ENCODE measurements around the gene NAPSA. TPM values are rescaled to one million over a fixed set of nuclear protein-coding genes. Genes with fewer than 3 reads are reported as not detected.

The NAPSA gene
- total RNA-seq, 1 donor from 2014 or later: 15.8 TPM

DNA sequence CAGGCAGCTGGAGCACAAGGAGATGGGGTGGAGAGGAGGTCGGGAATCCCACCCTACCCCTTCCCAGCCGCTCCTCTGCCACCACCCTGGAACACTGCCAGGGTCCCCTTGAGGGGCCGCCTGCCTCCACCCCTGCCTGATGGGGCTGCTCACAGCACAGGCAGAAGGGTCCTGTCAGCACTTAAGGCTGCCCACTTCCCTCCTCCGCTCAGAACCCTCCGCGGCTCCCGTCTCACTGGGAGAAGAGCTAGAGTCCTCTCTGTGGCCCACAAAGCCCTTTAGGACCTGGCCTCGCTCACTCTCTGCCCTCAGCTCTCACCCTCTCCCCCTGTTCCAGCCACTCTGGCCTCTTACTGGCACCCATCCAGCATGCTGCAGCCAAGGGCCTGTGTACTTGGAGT is 15.3 kb upstream of the NAPSA start:
- Mint-ChIP-seq H3K4me3 (no peak overlapping the region), H3K27me3 (ENCODE audit: insufficient read depth) (no peaks in the 10 kb centered on the region), H3K4me1 (ENCODE audit: low read depth) (peaks cover 42% of the 10 kb centered on the region), H3K9me3 (no peaks in the 10 kb centered on the region), H3K27ac (no peak overlapping the region), H3K36me3 (ENCODE audit: low read depth) (peaks cover 38% of the 10 kb centered on the region)
- DNase-seq (ENCODE audit: low spot score): no peak
- intact Hi-C loops (cut with micrococcal nuclease): no loop called here

DNA sequence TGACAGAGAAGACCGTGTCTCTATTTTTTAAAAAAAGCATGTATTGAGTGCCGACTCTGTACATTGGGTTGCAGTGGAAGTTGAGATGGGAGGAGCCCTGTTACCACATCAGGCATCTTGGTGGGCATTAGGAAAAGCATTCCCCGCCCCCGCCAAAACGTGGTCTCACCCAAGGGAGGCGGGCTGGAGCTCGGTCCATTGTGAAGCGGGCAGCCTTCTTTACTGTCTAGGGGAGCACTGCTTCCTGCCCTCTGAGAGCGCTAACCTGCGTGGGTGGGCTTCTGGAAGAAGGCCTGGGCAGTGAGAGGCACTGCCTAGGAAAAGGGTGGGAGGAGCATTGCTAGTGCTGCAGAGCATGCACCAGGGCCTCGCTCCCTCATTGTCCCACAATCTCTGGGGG is 14.7 kb upstream of the NAPSA start:
- Mint-ChIP-seq H3K27me3 (ENCODE audit: insufficient read depth) (no peaks in the 10 kb centered on the region), H3K4me3 (no peak overlapping the region), H3K4me1 (ENCODE audit: low read depth) (peaks cover 40% of the 10 kb centered on the region), H3K9me3 (no peaks in the 10 kb centered on the region), H3K27ac (no peak overlapping the region), H3K36me3 (ENCODE audit: low read depth) (peaks cover 38% of the 10 kb centered on the region)
- DNase-seq (ENCODE audit: low spot score): no peak
- intact Hi-C loops (cut with micrococcal nuclease): no loop called here

DNA sequence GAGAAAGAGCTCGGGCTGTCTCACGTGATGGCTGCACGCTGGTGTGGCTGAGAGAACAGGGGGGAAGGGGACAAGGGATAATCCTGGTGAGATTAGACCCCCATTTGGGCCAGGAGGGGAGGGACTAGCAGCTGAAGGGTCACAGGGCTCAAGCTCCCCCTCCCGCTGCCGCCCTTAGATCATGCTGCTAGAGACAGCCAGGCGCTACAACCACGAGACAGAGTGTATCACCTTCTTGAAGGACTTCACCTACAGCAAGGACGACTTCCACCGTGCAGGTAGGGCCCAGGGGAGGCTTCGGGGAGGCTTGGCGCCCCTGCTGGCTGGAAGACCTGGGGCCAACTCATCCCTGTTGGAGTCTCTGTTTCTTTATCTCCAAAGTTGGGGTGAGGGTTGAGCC is 14.2 kb upstream of the NAPSA start:
- Mint-ChIP-seq H3K4me3 (no peak overlapping the region), H3K27ac (no peak overlapping the region), H3K9me3 (no peaks in the 10 kb centered on the region), H3K27me3 (ENCODE audit: insufficient read depth) (no peaks in the 10 kb centered on the region), H3K4me1 (ENCODE audit: low read depth) (peaks cover 36% of the 10 kb centered on the region), H3K36me3 (ENCODE audit: low read depth) (peaks cover 32% of the 10 kb centered on the region)
- intact Hi-C loops (cut with micrococcal nuclease): no loop called here
- DNase-seq (ENCODE audit: low spot score): no peak

DNA sequence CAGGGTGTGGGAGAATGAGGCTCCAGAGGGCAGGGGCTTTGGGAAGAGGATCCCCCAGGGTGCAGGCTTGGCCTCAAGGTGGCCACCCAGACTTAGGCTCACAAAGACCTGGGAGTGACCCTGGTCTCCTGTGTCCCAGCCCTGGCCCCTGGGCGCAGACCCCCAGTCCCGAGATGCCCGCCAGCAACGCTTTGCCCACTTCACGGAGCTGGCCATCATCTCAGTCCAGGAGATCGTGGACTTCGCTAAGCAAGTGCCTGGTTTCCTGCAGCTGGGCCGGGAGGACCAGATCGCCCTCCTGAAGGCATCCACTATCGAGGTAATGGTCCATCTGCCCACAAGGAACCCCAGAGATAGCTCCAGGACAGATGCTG is 13.4 kb upstream of the NAPSA start:
- Mint-ChIP-seq H3K36me3 (ENCODE audit: low read depth) (peaks cover 30% of the 10 kb centered on the region), H3K4me1 (ENCODE audit: low read depth) (peaks cover 36% of the 10 kb centered on the region), H3K27me3 (ENCODE audit: insufficient read depth) (no peaks in the 10 kb centered on the region), H3K27ac (no peak overlapping the region), H3K9me3 (no peaks in the 10 kb centered on the region), H3K4me3 (no peak overlapping the region)
- DNase-seq (ENCODE audit: low spot score): no peak
- intact Hi-C loops (cut with micrococcal nuclease): no loop called here

DNA sequence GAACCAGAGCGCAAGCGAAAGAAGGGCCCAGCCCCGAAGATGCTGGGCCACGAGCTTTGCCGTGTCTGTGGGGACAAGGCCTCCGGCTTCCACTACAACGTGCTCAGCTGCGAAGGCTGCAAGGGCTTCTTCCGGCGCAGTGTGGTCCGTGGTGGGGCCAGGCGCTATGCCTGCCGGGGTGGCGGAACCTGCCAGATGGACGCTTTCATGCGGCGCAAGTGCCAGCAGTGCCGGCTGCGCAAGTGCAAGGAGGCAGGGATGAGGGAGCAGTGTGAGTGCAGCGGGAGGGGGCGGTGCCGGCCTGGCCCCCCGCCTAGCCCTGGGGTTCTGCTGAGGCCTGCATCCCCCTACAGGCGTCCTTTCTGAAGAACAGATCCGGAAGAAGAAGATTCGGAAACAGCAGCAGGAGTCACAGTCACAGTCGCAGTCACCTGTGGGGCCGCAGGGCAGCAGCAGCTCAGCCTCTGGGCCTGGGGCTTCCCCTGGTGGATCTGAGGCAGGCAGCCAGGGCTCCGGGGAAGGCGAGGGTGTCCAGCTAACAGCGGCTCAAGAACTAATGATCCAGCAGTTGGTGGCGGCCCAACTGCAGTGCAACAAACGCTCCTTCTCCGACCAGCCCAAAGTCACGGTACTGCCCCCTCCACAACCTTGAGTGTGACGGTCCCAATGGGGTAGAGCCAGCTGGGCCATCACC is 12.9 kb upstream of the NAPSA start:
- intact Hi-C loops (cut with micrococcal nuclease): no loop called here
- no peak overlapping the region for H3K4me3 Mint-ChIP-seq
- H3K4me1 Mint-ChIP-seq (ENCODE audit: low read depth): peaks cover 30% of the 10 kb centered on the region
- DNase-seq (ENCODE audit: low spot score): no peak
- H3K27me3 Mint-ChIP-seq (ENCODE audit: insufficient read depth): no peaks in the 10 kb centered on the region
- peaks cover 30% of the 10 kb centered on the region for H3K36me3 Mint-ChIP-seq (ENCODE audit: low read depth)
- H3K9me3 Mint-ChIP-seq: no peaks in the 10 kb centered on the region
- H3K27ac Mint-ChIP-seq: peak overlapping the region; percentile 70

DNA sequence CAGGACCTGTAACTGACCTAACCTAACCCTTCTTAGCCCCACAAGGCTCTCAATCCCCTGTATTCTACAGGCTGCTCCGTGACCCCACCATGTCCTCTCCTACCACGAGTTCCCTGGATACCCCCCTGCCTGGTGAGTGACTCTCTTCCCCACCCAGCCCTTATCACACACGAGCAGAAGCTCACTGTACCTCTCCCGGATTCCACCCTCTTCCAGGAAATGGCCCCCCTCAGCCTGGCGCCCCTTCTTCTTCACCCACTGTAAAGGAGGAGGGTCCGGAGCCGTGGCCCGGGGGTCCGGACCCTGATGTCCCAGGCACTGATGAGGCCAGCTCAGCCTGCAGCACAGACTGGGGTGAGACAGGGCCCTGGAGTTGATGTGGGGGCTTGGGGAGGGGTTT is 12.1 kb upstream of the NAPSA start:
- no peaks in the 10 kb centered on the region for H3K9me3 Mint-ChIP-seq
- intact Hi-C loops (cut with micrococcal nuclease): no loop called here
- H3K4me3 Mint-ChIP-seq: peak overlapping the region; percentile 100
- peak overlapping the region; percentile 85 for H3K27ac Mint-ChIP-seq
- H3K36me3 Mint-ChIP-seq (ENCODE audit: low read depth): peaks cover 30% of the 10 kb centered on the region
- H3K4me1 Mint-ChIP-seq (ENCODE audit: low read depth): peaks cover 27% of the 10 kb centered on the region
- no peak for DNase-seq (ENCODE audit: low spot score)
- no peaks in the 10 kb centered on the region for H3K27me3 Mint-ChIP-seq (ENCODE audit: insufficient read depth)

DNA sequence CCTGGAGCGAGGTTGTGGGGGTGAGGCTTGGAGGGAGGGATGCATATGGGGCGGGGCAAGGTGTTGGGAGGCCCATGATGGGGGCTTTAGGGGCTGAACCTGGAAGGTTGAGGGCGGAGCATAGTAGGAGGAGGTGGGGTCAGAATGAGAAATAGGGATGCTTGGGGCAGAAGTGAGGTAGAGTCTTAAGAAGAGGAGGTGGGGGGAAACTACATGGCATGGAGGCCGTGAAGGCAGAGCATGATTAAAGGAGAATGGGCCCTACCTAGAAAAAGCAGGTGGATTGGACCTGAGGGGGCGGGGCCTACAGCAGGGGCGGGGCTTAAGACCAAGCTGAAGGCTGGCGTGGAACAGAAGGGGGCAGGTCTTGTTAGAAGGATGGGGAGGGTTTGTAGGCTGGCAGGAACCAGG is 11.6 kb upstream of the NAPSA start:
- H3K4me1 Mint-ChIP-seq (ENCODE audit: low read depth): peaks cover 27% of the 10 kb centered on the region
- DNase-seq (ENCODE audit: low spot score): no peak
- peaks cover 30% of the 10 kb centered on the region for H3K36me3 Mint-ChIP-seq (ENCODE audit: low read depth)
- H3K9me3 Mint-ChIP-seq: no peaks in the 10 kb centered on the region
- peak overlapping the region; percentile 85 for H3K27ac Mint-ChIP-seq
- H3K4me3 Mint-ChIP-seq: peak overlapping the region; percentile 100
- no peaks in the 10 kb centered on the region for H3K27me3 Mint-ChIP-seq (ENCODE audit: insufficient read depth)
- intact Hi-C loops (cut with micrococcal nuclease): no loop called here

DNA sequence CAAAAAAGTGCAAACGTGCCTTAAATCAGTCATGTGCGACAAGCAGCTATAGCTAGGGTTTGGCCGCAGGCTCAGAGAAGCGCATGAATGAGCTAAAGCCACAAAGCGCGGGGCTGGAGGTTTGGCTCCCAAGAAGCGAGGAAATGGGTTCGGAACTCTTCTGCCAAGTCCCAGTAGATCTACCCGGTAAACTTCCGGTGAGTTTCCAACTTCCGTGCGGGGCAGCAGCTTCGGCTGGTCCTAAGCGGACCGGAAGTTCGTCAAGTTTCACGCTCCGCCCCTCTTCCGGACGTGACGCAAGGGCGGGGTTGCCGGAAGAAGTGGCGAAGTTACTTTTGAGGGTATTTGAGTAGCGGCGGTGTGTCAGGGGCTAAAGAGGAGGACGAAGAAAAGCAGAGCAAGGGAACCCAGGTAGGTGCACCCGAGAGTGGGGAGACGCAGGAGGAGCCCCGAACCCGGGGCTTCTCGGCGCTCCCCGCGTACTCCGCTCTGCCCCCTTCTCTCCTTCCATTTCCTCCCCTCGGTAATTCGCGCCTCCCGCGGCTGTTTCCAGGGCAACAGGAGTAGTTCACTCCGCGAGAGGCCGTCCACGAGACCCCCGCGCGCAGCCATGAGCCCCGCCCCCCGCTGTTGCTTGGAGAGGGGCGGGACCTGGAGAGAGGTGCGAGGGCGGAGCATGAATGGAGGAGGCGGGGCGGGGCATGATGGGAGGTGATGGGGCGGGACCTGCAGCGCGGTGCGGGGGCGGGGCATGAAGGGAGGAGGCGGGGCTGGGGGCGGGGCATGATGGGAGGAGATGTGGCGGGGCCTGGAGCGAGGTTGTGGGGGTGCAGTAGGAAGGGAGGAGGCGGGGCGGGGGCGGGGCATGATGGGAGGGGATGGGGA is 11.0 kb upstream of the NAPSA start, which contains the start of gene NR1H2:
NR1H2 (plus strand) TSS at position 292 of the 885 bp plus-strand sequence. CDS start 1,149 bp downstream, outside the sequence.
- Mint-ChIP-seq H3K27ac (peak within 1 kb of the TSS; percentile 99), H3K4me3 (peak within 1 kb of the TSS; percentile 100), H3K9me3 (no peaks in the 10 kb centered on the region), H3K27me3 (ENCODE audit: insufficient read depth) (no peaks in the 10 kb centered on the region), H3K4me1 (ENCODE audit: low read depth) (peaks cover 27% of the 10 kb centered on the region), H3K36me3 (ENCODE audit: low read depth) (peaks cover 29% of the 10 kb centered on the region)
- intact Hi-C loops (cut with micrococcal nuclease): loop anchor here (1.0 kb wide), 6 partner anchors 8 to 499 kb away; partner anchors contain the start of genes AKT1S1, JOSD2, KCNC3 and POLD1
- peak; percentile 93 for DNase-seq (ENCODE audit: low spot score)

DNA sequence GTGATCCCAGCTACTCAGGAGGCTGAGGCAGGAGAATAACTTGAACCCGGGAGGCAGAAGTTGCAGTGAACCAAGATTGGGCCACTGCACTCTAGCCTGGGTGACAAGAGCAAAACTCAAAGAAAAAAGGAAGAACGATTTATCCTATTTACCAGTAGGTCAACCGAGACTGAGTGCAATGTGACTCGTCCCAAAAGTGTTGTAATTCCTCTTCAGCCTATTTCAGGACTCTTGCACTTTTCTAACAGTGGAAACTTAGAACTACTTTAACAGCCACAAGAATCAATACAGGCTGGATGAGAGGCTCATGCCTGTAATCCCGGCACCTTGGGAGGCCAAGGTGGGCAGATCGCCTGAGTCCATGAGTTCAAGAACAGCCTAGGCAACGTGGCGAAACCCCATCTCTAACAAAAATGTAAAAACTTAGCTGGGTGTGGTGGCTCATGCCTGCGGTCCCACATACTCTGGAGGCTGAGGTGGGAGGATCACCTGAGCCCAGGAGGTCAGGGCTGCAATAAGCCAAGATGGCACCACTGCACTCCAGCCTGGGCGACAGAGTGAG is 6.6 kb upstream of the NAPSA start:
- no peaks in the 10 kb centered on the region for H3K27me3 Mint-ChIP-seq (ENCODE audit: insufficient read depth)
- intact Hi-C loops (cut with micrococcal nuclease): no loop called here
- H3K4me3 Mint-ChIP-seq: no peak overlapping the region
- no peak for DNase-seq (ENCODE audit: low spot score)
- no peaks in the 10 kb centered on the region for H3K9me3 Mint-ChIP-seq
- no peak overlapping the region for H3K27ac Mint-ChIP-seq
- H3K36me3 Mint-ChIP-seq (ENCODE audit: low read depth): peaks cover 4% of the 10 kb centered on the region
- peaks cover 34% of the 10 kb centered on the region for H3K4me1 Mint-ChIP-seq (ENCODE audit: low read depth)

DNA sequence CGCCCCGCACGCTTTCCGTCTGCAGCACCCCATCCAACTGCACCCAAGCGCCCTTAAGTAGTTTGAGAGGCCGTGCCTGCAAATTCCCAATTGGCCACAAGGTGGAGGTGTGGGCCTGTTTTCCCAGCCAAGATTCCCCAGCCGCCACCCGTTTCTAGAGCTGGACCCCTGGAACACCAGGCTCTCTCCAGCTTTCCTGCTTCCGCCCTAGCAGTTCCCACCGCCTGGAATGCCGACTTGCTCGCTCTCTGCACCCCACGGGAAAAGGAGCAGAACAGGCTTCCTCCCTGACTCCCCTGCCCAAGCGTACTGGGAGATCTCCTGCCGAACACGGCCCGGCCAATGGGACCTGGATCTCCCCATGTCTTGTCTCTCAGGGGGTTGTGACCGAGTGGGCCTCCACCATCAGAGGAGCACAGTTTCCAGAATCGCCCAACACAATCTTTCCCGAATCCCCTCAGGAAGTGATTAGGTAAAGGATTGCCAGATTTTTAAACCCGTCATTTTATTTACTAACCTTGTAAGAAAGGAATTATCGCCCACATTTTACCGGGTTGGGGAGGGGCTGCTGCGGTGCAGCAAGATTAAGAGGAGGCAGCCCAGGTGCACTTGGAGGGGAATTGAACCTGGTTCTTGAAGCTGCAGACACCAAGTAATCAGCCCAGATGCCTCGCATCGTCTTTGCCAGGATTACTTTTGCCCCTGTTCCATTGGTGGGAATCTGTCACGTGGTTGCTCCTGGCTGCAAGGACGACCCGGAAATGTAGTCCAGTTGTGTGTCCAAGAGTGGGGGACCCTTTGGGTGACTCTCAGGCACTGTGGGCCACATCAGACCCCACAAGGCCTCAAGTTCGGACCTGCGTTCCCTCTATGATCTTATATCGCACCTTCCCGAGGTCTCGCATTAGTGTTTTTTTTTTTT is 3.5 kb upstream of the NAPSA start:
- peaks cover 1% of the 10 kb centered on the region for H3K36me3 Mint-ChIP-seq (ENCODE audit: low read depth)
- no peaks in the 10 kb centered on the region for H3K27me3 Mint-ChIP-seq (ENCODE audit: insufficient read depth)
- H3K4me3 Mint-ChIP-seq: peak overlapping the region; percentile 94
- intact Hi-C loops (cut with micrococcal nuclease): loop anchor here (1.0 kb wide), 4 partner anchors 12 to 92 kb away; partner anchors contain the start of gene POLD1
- H3K9me3 Mint-ChIP-seq: no peaks in the 10 kb centered on the region
- peak; percentile 73 for DNase-seq (ENCODE audit: low spot score)
- peak overlapping the region; percentile 89 for H3K27ac Mint-ChIP-seq
- peaks cover 37% of the 10 kb centered on the region for H3K4me1 Mint-ChIP-seq (ENCODE audit: low read depth)

DNA sequence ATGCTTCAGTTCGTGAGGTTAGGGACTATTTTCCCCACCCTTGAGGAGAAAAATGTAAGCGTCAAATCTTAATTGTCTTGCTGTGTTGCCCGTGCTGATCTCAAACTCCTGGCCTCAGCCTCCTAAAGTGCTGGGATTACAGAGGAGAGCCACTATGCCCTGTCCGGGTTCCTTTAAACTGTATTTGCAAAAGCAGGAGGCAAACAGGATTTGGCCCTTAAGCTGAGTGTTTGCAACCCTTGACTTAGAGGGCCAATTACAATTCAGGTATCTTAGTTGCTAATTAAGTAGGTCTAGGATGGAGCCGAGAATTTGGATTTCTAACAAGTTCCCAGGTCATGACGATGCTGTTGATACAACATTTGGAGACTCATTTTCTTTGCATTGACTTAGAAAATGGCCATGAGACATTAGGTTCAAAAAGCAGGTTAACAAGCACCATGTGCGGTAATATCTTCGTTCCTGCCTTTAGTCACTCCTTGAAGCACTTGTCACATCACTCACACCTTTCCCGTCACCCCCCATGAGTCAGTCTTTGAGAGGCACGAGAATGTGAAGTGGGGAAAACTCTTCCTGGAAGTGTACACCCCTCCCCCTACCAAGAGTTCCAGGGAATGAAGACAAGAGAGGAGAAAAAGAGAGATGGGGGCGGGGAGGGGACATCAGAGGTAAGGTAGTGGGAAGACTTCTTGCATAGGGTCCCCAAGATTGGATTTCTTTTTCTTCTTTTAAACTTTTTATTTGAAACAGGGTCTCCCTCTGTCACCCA is 2.6 kb downstream of the NAPSA start:
- H3K27ac Mint-ChIP-seq: peak overlapping the region; percentile 95
- intact Hi-C loops (cut with micrococcal nuclease): no loop called here
- no peak for DNase-seq (ENCODE audit: low spot score)
- peaks cover 24% of the 10 kb centered on the region for H3K36me3 Mint-ChIP-seq (ENCODE audit: low read depth)
- H3K4me3 Mint-ChIP-seq: peak overlapping the region; percentile 57
- no peaks in the 10 kb centered on the region for H3K27me3 Mint-ChIP-seq (ENCODE audit: insufficient read depth)
- peaks cover 75% of the 10 kb centered on the region for H3K4me1 Mint-ChIP-seq (ENCODE audit: low read depth)
- H3K9me3 Mint-ChIP-seq: peaks cover 8% of the 10 kb centered on the region

DNA sequence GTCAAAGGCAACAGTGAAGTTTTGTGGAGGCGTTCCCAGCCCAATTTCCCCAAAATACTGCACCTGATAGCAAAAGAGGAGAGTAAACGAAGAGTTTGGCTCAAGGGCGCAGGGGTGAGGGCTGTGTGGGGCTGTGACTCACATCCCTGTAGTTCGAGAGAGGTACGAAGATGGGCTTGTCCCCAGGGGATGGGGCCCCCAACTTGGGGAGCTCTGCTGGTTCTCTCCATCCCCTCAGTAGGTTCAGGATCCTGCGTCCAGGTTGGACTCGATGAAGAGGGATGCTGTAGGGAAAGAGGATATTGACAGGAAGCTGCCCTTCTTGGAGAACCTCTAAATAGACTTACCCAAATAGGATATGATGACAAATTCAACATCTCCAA is 3.4 kb downstream of the NAPSA start:
- DNase-seq (ENCODE audit: low spot score): no peak
- intact Hi-C loops (cut with micrococcal nuclease): no loop called here
- Mint-ChIP-seq H3K9me3 (peaks cover 8% of the 10 kb centered on the region), H3K27ac (peak overlapping the region; percentile 88), H3K36me3 (ENCODE audit: low read depth) (peaks cover 24% of the 10 kb centered on the region), H3K4me3 (peak overlapping the region; percentile 39), H3K27me3 (ENCODE audit: insufficient read depth) (no peaks in the 10 kb centered on the region), H3K4me1 (ENCODE audit: low read depth) (peaks cover 77% of the 10 kb centered on the region)
